WTC11 (cell line): ENCODE data around the gene MPHOSPH6. TPM values are rescaled to one million over a fixed set of nuclear protein-coding genes. Genes with fewer than 3 reads are reported as not detected.

Experiments used
- ATAC-seq: fragments of 200-7000 bp; cut with Tn5 transposase; 2 replicates; pipeline ENCODE4 v1.10.0; 2021; ENCODE audit warnings: mild to moderate bottlenecking, moderate library complexity
- CTCF ChIA-PET: fragments of 300-600 bp; sonication (Branson Sonifier 250); formaldehyde crosslinking; loops from one replicate; lab custom pipeline; 2021; ENCODE audit warnings: antibody characterized with exemption; lab: Charles Lee
- POLR2A ChIA-PET: fragments of 350-600 bp; sonication (Branson Sonifier 250); formaldehyde crosslinking; loops from one replicate; lab custom pipeline; 2021; ENCODE audit warnings: antibody characterized with exemption; lab: Charles Lee
- DNase-seq: peaks from one replicate; pipeline ENCODE4 v3.0.0; 2021; ENCODE audit warnings: low spot score
- H3K27ac Mint-ChIP-seq: 2 replicates; pipeline ENCODE4 v1.8.0; 2021; ENCODE audit warnings: mixed read lengths
- H3K27me3 Mint-ChIP-seq: 2 replicates; pipeline ENCODE4 v1.8.0; 2021; ENCODE audit warnings: low read depth, mild to moderate bottlenecking, moderate library complexity, mixed read lengths
- H3K36me3 Mint-ChIP-seq: 2 replicates; pipeline ENCODE4 v1.8.0; 2021; ENCODE audit warnings: mixed read lengths
- H3K4me1 Mint-ChIP-seq: 2 replicates; pipeline ENCODE4 v1.8.0; 2022; ENCODE audit warnings: mixed read lengths
- H3K4me3 Mint-ChIP-seq: 2 replicates; pipeline ENCODE4 v1.8.0; 2021; ENCODE audit warnings: mild to moderate bottlenecking, moderate library complexity, mixed read lengths
- H3K9me3 Mint-ChIP-seq: 2 replicates; pipeline ENCODE4 v1.8.0; 2021; ENCODE audit warnings: mixed read lengths
- ATF1 ChIP-seq: sonication (generic); formaldehyde crosslinking; IDR thresholded peaks from 2 replicates; pipeline ENCODE4 v1.8.1; 2023; ENCODE audit warnings: mild to moderate bottlenecking, moderate library complexity, missing genetic modification reagents
- CBFB ChIP-seq: sonication (generic); formaldehyde crosslinking; IDR thresholded peaks from 2 replicates; pipeline ENCODE4 v1.8.1; 2022; ENCODE audit warnings: mild to moderate bottlenecking, low read depth, missing genetic modification reagents
- CREM ChIP-seq: sonication (generic); formaldehyde crosslinking; IDR thresholded peaks from 2 replicates; pipeline ENCODE4 v1.8.1; 2022; ENCODE audit warnings: mild to moderate bottlenecking, missing genetic modification reagents, moderate library complexity
- CTCF ChIP-seq: fragments of 200-600 bp; IDR thresholded peaks from 2 replicates; pipeline ENCODE4 v1.8.0; 2022; ENCODE audit warnings: antibody characterized with exemption
- ETV6 ChIP-seq: sonication (generic); formaldehyde crosslinking; IDR thresholded peaks from 2 replicates; pipeline ENCODE4 v1.8.1; 2022; ENCODE audit warnings: mild to moderate bottlenecking, missing genetic modification reagents
- FOXP1 ChIP-seq: sonication (generic); formaldehyde crosslinking; IDR thresholded peaks from 2 replicates; pipeline ENCODE4 v1.8.0; 2022; ENCODE audit warnings: missing genetic modification reagents, mild to moderate bottlenecking, moderate library complexity, borderline replicate concordance
- HMGA2 ChIP-seq: fragments of 250-450 bp; sonication (Bioruptor Pico); IDR thresholded peaks from 2 replicates; pipeline ENCODE4 v1.4.0; 2021; ENCODE audit warnings: mild to moderate bottlenecking, moderate library complexity
- JAZF1 ChIP-seq: fragments of 250-450 bp; sonication (Bioruptor Pico); IDR thresholded peaks from 2 replicates; pipeline ENCODE4 v1.9.0; 2021; ENCODE audit warnings: moderate library complexity, mild to moderate bottlenecking, inconsistent platforms
- JUN ChIP-seq: sonication (generic); formaldehyde crosslinking; IDR thresholded peaks from 2 replicates; pipeline ENCODE4 v1.8.0; 2023; ENCODE audit warnings: mild to moderate bottlenecking, missing genetic modification reagents
- PRRX2 ChIP-seq: fragments of 250-450 bp; sonication (Bioruptor Pico); IDR thresholded peaks from 2 replicates; pipeline ENCODE4 v1.8.0; 2021; ENCODE audit warnings: mild to moderate bottlenecking
- RELA ChIP-seq: sonication (generic); formaldehyde crosslinking; IDR thresholded peaks from 2 replicates; pipeline ENCODE4 v1.8.1; 2022; ENCODE audit warnings: missing genetic modification reagents, mild to moderate bottlenecking, borderline replicate concordance
- ZMAT4 ChIP-seq: fragments of 250-450 bp; sonication (Bioruptor Pico); IDR thresholded peaks from 2 replicates; pipeline ENCODE4 v1.9.0; 2021; ENCODE audit warnings: mild to moderate bottlenecking
- ZNF121 ChIP-seq: sonication (generic); formaldehyde crosslinking; IDR thresholded peaks from 2 replicates; pipeline ENCODE4 v1.8.0; 2023; ENCODE audit warnings: missing genetic modification reagents
- ZNF317 ChIP-seq: sonication (generic); formaldehyde crosslinking; IDR thresholded peaks from 2 replicates; pipeline ENCODE4 v1.8.1; 2023; ENCODE audit warnings: low read depth, mild to moderate bottlenecking, moderate library complexity, missing genetic modification reagents, borderline replicate concordance
- ZNF416 ChIP-seq: fragments of 250-450 bp; sonication (Bioruptor Pico); IDR thresholded peaks from 2 replicates; pipeline ENCODE4 v1.9.0; 2021; ENCODE audit warnings: mild to moderate bottlenecking, inconsistent platforms
- ZNF671 ChIP-seq: fragments of 250-450 bp; sonication (Bioruptor Pico); IDR thresholded peaks from 2 replicates; pipeline ENCODE4 v1.8.0; 2021; ENCODE audit warnings: mild to moderate bottlenecking
- ZSCAN18 ChIP-seq: fragments of 250-450 bp; sonication (Bioruptor Pico); IDR thresholded peaks from 2 replicates; pipeline ENCODE4 v2.1.2; 2022; ENCODE audit warnings: mild to moderate bottlenecking, moderate library complexity
- total RNA-seq: library from RNA; stranded (reverse); gene quantifications from 3 replicates; pipeline ENCODE4 v1.2.3, GENCODE V29; 2021
- TF ChIP-seq, protein P1 (sequence below): sonication (generic); formaldehyde crosslinking; IDR thresholded peaks from 2 replicates; pipeline ENCODE4 v1.8.1; 2023; ENCODE audit warnings: mild to moderate bottlenecking, moderate library complexity, missing genetic modification reagents
- TF ChIP-seq, protein P2 (sequence below): sonication (generic); formaldehyde crosslinking; conservative IDR thresholded peaks from 2 replicates; pipeline ENCODE4 v1.8.1; 2022; ENCODE audit warnings: mild to moderate bottlenecking, missing genetic modification reagents
- TF ChIP-seq, protein P3 (sequence below): sonication (generic); formaldehyde crosslinking; IDR thresholded peaks from 2 replicates; pipeline ENCODE4 v1.8.1; 2023; ENCODE audit warnings: mild to moderate bottlenecking, missing genetic modification reagents
- TF ChIP-seq, protein P4 (sequence below): sonication (generic); formaldehyde crosslinking; IDR thresholded peaks from 2 replicates; pipeline ENCODE4 v1.8.1; 2023; ENCODE audit warnings: mild to moderate bottlenecking, missing genetic modification reagents, moderate library complexity

Gene MPHOSPH6
- total RNA-seq, 1 experiment from 2014 or later = 30.8 TPM

DNA sequence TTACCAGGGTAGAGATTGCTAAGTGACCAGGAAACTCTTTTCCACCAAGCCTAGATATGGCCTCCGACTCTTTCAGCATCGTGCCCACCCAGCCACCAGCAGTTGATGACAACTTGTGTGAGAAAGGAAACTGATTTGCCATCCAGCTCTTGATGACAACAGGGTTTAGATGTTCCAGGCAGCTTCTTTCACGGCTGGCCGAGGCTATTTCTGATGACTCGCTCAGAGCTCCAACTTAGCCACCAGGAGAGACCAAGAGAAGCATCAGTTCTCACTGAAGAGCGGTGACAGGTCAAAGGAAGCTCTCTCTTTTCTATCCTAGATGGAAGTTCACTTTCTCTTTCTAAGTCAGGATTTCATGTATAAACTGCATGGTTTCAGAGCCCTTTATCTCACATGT lies 61.2 kb downstream of the MPHOSPH6 start:
- H3K9me3 Mint-ChIP-seq = no peaks in the 10 kb centered on the region
- no peak for DNase-seq
- no peak for TF ChIP-seq HMGA2 (CRISPR knock-in tag)
- no peak for TF ChIP-seq JUN
- H3K4me3 Mint-ChIP-seq = no peak overlapping the region
- H3K27me3 Mint-ChIP-seq = no peaks in the 10 kb centered on the region
- POLR2A ChIA-PET = no interaction called here
- no peak for ATAC-seq
- CTCF ChIA-PET = no interaction called here
- no peak overlapping the region for H3K27ac Mint-ChIP-seq
- H3K36me3 Mint-ChIP-seq = no peaks in the 10 kb centered on the region
- peaks cover 7% of the 10 kb centered on the region for H3K4me1 Mint-ChIP-seq

- no peak overlapping the region for H3K27ac Mint-ChIP-seq
- H3K36me3 Mint-ChIP-seq = no peaks in the 10 kb centered on the region
- H3K4me3 Mint-ChIP-seq = no peak overlapping the region
- TF ChIP-seq ZSCAN18 (no peak), FOXP1 (CRISPR knock-in tag) (no peak), ZNF317 (CRISPR knock-in tag) (no peak), CTCF (no peak), ZNF416 (CRISPR knock-in tag) (no peak), PRRX2 (CRISPR knock-in tag) (no peak), JAZF1 (CRISPR knock-in tag) (no peak), ZNF671 (CRISPR knock-in tag) (no peak), ZNF121 (CRISPR knock-in tag) (no peak), ZMAT4 (CRISPR knock-in tag) (no peak)
- TF ChIP-seq, protein P1, sequence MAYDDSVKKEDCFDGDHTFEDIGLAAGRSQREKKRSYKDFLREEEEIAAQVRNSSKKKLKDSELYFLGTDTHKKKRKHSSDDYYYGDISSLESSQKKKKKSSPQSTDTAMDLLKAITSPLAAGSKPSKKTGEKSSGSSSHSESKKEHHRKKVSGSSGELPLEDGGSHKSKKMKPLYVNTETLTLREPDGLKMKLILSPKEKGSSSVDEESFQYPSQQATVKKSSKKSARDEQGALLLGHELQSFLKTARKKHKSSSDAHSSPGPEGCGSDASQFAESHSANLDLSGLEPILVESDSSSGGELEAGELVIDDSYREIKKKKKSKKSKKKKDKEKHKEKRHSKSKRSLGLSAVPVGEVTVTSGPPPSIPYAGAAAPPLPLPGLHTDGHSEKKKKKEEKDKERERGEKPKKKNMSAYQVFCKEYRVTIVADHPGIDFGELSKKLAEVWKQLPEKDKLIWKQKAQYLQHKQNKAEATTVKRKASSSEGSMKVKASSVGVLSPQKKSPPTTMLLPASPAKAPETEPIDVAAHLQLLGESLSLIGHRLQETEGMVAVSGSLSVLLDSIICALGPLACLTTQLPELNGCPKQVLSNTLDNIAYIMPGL (CRISPR knock-in tag) = no peak
- TF ChIP-seq, protein P2, sequence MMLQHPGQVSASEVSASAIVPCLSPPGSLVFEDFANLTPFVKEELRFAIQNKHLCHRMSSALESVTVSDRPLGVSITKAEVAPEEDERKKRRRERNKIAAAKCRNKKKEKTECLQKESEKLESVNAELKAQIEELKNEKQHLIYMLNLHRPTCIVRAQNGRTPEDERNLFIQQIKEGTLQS = no peak
- TF ChIP-seq, protein P3, sequence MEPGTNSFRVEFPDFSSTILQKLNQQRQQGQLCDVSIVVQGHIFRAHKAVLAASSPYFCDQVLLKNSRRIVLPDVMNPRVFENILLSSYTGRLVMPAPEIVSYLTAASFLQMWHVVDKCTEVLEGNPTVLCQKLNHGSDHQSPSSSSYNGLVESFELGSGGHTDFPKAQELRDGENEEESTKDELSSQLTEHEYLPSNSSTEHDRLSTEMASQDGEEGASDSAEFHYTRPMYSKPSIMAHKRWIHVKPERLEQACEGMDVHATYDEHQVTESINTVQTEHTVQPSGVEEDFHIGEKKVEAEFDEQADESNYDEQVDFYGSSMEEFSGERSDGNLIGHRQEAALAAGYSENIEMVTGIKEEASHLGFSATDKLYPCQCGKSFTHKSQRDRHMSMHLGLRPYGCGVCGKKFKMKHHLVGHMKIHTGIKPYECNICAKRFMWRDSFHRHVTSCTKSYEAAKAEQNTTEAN (CRISPR knock-in tag) = no peak
- no peak for ATAC-seq
- H3K4me1 Mint-ChIP-seq = peaks cover 7% of the 10 kb centered on the region
- no peak for DNase-seq
- CTCF ChIA-PET = no interaction called here
- no peaks in the 10 kb centered on the region for H3K9me3 Mint-ChIP-seq
- POLR2A ChIA-PET = interaction anchor here (0.5 kb wide), 1 partner anchor 18 kb away, joined by 4 read pairs; no protein-coding TSS in a partner anchor
- no peaks in the 10 kb centered on the region for H3K27me3 Mint-ChIP-seq
Measured at GRCh38 chr16:82108100-82108499, 61.9 kb downstream of the MPHOSPH6 start.

- Mint-ChIP-seq H3K36me3 (no peaks in the 10 kb centered on the region), H3K27ac (no peak overlapping the region), H3K27me3 (no peaks in the 10 kb centered on the region), H3K9me3 (peaks cover 7% of the 10 kb centered on the region), H3K4me3 (no peak overlapping the region), H3K4me1 (peaks cover 2% of the 10 kb centered on the region)
- ATAC-seq = no peak
- ChIA-PET POLR2A (no interaction called here), CTCF (no interaction called here)
- DNase-seq = no peak
- TF ChIP-seq ZNF671 (CRISPR knock-in tag) (no peak), HMGA2 (CRISPR knock-in tag) (no peak), CTCF (no peak), ZMAT4 (CRISPR knock-in tag) (no peak), CREM (CRISPR knock-in tag) (no peak), ETV6 (CRISPR knock-in tag) (no peak), RELA (CRISPR knock-in tag) (no peak), CBFB (CRISPR knock-in tag) (no peak), ATF1 (CRISPR knock-in tag) (no peak)
- TF ChIP-seq, protein P4, sequence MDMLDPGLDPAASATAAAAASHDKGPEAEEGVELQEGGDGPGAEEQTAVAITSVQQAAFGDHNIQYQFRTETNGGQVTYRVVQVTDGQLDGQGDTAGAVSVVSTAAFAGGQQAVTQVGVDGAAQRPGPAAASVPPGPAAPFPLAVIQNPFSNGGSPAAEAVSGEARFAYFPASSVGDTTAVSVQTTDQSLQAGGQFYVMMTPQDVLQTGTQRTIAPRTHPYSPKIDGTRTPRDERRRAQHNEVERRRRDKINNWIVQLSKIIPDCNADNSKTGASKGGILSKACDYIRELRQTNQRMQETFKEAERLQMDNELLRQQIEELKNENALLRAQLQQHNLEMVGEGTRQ (CRISPR knock-in tag) = no peak
Measured at GRCh38 chr16:82105107-82105506, 64.9 kb downstream of the MPHOSPH6 start.
